Small intestine (tissue), 7 donors: ENCODE measurements around the gene SLC7A6. TPM values are rescaled to one million over a fixed set of nuclear protein-coding genes. Genes with fewer than 3 reads are reported as not detected.

Experiments
- DNase-seq, 2 donors: peaks; one replicate each; pipeline versions ENCODE4 v3.0.0 to v3.0.0-alpha.2; 2013
- FAIRE-seq: peaks from 2 replicates; lab custom pipeline; 2012; peaks lifted over from hg19 to GRCh38; lab: Jason Lieb, UNC
- H3K27ac ChIP-seq, 3 donors: one replicate each; pipeline ENCODE4 v1.5.1; 2013; ENCODE audit warnings: low read length in 2 of 3, mild to moderate bottlenecking in 2 of 3, control low read depth in 1 of 3, inconsistent platforms in 1 of 3, low read depth in 1 of 3, moderate library complexity in 1 of 3
- H3K27me3 ChIP-seq, 3 donors: one replicate each; pipeline ENCODE4 v1.6.1; 2013; ENCODE audit warnings: low read length in 3 of 3, inconsistent platforms in 1 of 3; ENCODE audit not compliant: control insufficient read depth in 3 of 3, insufficient read depth in 3 of 3
- H3K36me3 ChIP-seq, 3 donors: one replicate each; pipeline ENCODE4 v1.6.1; 2013; ENCODE audit warnings: low read length in 3 of 3, inconsistent platforms in 1 of 3, low read depth in 1 of 3, mild to moderate bottlenecking in 1 of 3, moderate library complexity in 1 of 3; ENCODE audit not compliant: control insufficient read depth in 3 of 3, insufficient read depth in 2 of 3
- H3K4me1 ChIP-seq, 3 donors: one replicate each; pipeline ENCODE4 v1.6.1; 2013; ENCODE audit warnings: low read length in 2 of 3, inconsistent platforms in 1 of 3, low read depth in 1 of 3, mild to moderate bottlenecking in 1 of 3, moderate library complexity in 1 of 3; ENCODE audit not compliant: control insufficient read depth in 3 of 3, insufficient read depth in 2 of 3
- H3K4me3 ChIP-seq, 3 donors: one replicate each; pipeline ENCODE4 v1.5.1; 2013; ENCODE audit warnings: low read length in 3 of 3, control low read depth in 1 of 3, inconsistent platforms in 1 of 3, low read depth in 1 of 3, mild to moderate bottlenecking in 1 of 3, moderate library complexity in 1 of 3
- H3K9me3 ChIP-seq, 2 donors: one replicate each; pipeline ENCODE4 v1.6.1; 2013; ENCODE audit warnings: low read depth in 1 of 2, low read length in 1 of 2; ENCODE audit not compliant: control insufficient read depth in 2 of 2, insufficient read depth in 1 of 2
- WGBS, 3 donors: extraction: QIAGEN DNeasy Blood & Tissue Kit; methylation state at CpG; one replicate each; pipeline ENCODE4 v1.1.7; 2013; 5-methylcytosine and 5-hydroxymethylcytosine counted together
- polyA plus RNA-seq, 4 donors: library from polyadenylated mRNA; stranded (reverse) in 3 of 4; unstranded in 1 of 4; fragments of 200-250 nt in 3 of 4; fragments of 120-200 nt in 1 of 4; gene quantifications; one replicate each; pipeline versions ENCODE4 v1.2.1 to v1.2.3, GENCODE V29; 2013
- donor health status: healthy with polysubstance abuse.
- donor health status: control.
- donor health status: control.
- donor health status: Bipolar disorder and iron deficiency.
- donor health status: healthy.

The SLC7A6 gene
- polyA plus RNA-seq, 4 donors, result 2.0 to 8.5 (median 6.7) TPM

- 1 to 2% (median 2%) methylated on average over 53 to 75 of the region's 75 CpGs for WGBS, 3 donors
- H3K36me3 ChIP-seq, result peaks cover 0 to 27% (median 0%) of the 10 kb centered on the region in 3 donors
- H3K27ac ChIP-seq, result peak within 1 kb of the TSS; percentile 8 to 71 (median 47)
- H3K4me1 ChIP-seq, result peaks cover 2 to 32% (median 9%) of the 10 kb centered on the region in 3 donors
- H3K27me3 ChIP-seq, result no peaks in the 10 kb centered on the region
- DNase-seq (peak; percentile 92 to 98), FAIRE-seq (no peak)
- H3K4me3 ChIP-seq, result peak within 1 kb of the TSS; percentile 68 to 84 (median 74)
- no peaks in the 10 kb centered on the region for H3K9me3 ChIP-seq
These were observed 19.1 kb upstream of the SLC7A6 start, which contains the start of gene PLA2G15 for GRCh38 chr16:68244903-68245853. TSS of gene PLA2G15 (plus strand) at chr16:68245373. CDS start at chr16:68245427, 54 bp downstream.

DNA sequence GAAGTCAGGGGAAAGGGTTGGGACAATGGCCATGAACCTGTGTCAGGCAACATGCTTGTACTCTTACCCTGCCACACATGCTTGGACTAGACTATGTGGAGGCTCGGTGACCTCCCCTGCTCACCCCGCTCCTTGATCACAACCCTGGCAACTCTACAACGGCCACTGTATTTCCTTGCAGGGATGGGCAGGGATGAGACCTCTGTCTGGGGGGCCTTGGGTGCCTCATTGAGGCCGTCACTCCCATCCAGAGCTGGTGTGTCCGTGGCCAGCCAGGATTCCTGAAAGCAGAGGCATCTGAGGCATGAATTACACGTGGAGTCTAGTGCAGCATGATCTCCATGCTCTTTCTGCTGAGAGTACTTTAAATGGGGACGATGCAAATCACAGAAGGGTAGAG is 18.2 kb upstream of the SLC7A6 start:
- no peak for DNase-seq
- Histone ChIP-seq H3K4me3 (peak overlapping the region in 2 of 3 donors; percentile 68 to 74), H3K27me3 (no peaks in the 10 kb centered on the region), H3K27ac (peak overlapping the region in 1 of 3 donors; percentile 71), H3K36me3 (peaks cover 0 to 35% (median 0%) of the 10 kb centered on the region in 3 donors), H3K9me3 (no peaks in the 10 kb centered on the region), H3K4me1 (peaks cover 2 to 32% (median 9%) of the 10 kb centered on the region in 3 donors)
- WGBS, 3 donors, result 87 to 90% (median 90%) methylated on average over 7 of the region's 7 CpGs
- FAIRE-seq, result no peak

- H3K4me1 ChIP-seq, result peaks cover 2 to 32% (median 9%) of the 10 kb centered on the region in 3 donors
- no peaks in the 10 kb centered on the region for H3K27me3 ChIP-seq
- no peaks in the 10 kb centered on the region for H3K9me3 ChIP-seq
- FAIRE-seq (no peak), DNase-seq (peak; percentile 59 to 72)
- WGBS, 3 donors, result 77 to 84% (median 78%) methylated on average over 5 of the region's 5 CpGs
- peak overlapping the region in 1 of 3 donors; percentile 68 for H3K4me3 ChIP-seq
- H3K36me3 ChIP-seq, result peaks cover 0 to 40% (median 0%) of the 10 kb centered on the region in 3 donors
- H3K27ac ChIP-seq, result peak overlapping the region in 1 of 3 donors; percentile 71
These were observed 17.7 kb upstream of the SLC7A6 start for GRCh38 chr16:68246666-68247065.

DNA sequence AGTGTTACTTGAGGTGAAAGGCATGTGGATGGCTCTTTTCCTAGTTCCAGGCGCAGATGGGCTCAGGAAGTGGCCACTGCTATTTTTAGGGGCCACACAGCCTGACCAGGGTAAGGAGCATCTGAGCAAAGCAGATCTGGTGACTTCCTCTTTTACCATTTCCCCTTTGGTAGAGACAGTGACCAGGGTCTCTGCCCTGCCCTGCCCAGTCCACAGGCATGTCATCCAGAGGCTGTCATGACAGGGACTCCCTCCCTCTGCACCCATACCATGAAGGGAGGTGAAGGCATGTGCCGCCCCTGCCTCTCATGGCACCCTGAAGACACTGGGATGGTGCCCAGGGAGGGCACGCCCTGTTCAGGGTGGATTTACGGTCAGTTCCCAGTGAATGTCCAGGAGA is 16.9 kb upstream of the SLC7A6 start:
- no peaks in the 10 kb centered on the region for H3K27me3 ChIP-seq
- FAIRE-seq, result no peak
- peak overlapping the region in 1 of 3 donors; percentile 52 for H3K27ac ChIP-seq
- DNase-seq, result no peak
- H3K4me1 ChIP-seq, result peaks cover 2 to 32% (median 9%) of the 10 kb centered on the region in 3 donors
- peaks cover 0 to 47% (median 0%) of the 10 kb centered on the region in 3 donors for H3K36me3 ChIP-seq
- no peaks in the 10 kb centered on the region for H3K9me3 ChIP-seq
- 90 to 95% (median 92%) methylated on average over 4 of the region's 4 CpGs for WGBS, 3 donors
- no peak overlapping the region for H3K4me3 ChIP-seq

DNA sequence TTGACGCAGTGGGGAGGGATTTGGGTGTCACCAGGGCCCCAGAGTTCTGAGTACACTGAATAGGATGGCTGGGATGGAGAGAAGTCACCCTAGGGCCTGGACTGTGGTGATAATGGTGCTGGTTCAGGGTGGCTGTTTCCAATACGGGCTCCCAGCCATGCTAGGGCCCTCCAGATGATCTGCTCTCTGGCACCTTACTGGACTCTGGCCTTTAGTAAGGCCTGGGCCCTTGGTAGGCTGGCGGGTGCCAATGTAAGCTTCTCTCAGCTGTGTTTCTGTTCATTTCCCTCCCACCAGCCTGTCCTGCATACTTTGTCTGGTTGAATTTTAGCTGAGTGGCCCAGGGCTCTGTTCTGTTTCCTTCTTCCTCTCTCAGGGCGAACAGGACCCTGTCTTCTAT is 16.4 kb upstream of the SLC7A6 start:
- 62 to 82% (median 64%) methylated on average over 4 of the region's 4 CpGs for WGBS, 3 donors
- Histone ChIP-seq H3K27ac (no peak overlapping the region), H3K27me3 (no peaks in the 10 kb centered on the region), H3K36me3 (peaks cover 0 to 52% (median 0%) of the 10 kb centered on the region in 3 donors), H3K4me3 (no peak overlapping the region), H3K4me1 (peaks cover 2 to 32% (median 9%) of the 10 kb centered on the region in 3 donors), H3K9me3 (no peaks in the 10 kb centered on the region)
- FAIRE-seq, result no peak
- DNase-seq, result no peak

GRCh38 chr16:68249371-68249770 is 15.0 kb upstream of the SLC7A6 start:
- no peak for FAIRE-seq

DNA sequence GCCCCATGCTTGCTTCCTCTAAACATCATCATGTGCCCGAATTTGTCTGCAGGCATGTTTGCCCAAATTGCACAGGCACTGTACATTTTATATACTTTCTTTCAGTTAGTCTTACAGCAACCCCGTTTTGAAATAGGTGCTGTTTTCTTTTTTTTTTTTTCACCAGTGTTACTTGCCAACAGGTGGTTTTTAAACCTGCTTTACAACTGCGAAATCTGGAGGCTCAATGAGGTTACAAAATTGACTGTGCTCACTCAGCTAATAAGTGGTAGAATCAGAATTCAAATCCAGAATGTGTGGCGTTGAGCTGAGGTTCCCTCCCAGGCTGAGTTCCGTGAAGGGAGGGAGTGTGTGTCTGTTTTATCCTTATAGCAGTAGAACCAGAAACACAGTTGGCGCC is 13.4 kb upstream of the SLC7A6 start:
- Histone ChIP-seq H3K4me1 (peaks cover 0 to 22% (median 7%) of the 10 kb centered on the region in 3 donors), H3K36me3 (peaks cover 0 to 81% (median under 1%) of the 10 kb centered on the region in 3 donors), H3K9me3 (no peaks in the 10 kb centered on the region), H3K27ac (no peak overlapping the region), H3K27me3 (no peaks in the 10 kb centered on the region), H3K4me3 (no peak overlapping the region)
- WGBS, 3 donors, result 86 to 92% (median 91%) methylated on average over 6 of the region's 6 CpGs
- DNase-seq (no peak), FAIRE-seq (no peak)

More at GRCh38 chr16:68249371-68249770, 15.0 kb upstream of the SLC7A6 start:
- Histone ChIP-seq H3K4me1 (peaks cover 1 to 28% (median 9%) of the 10 kb centered on the region in 3 donors), H3K36me3 (peaks cover 0 to 65% (median 0%) of the 10 kb centered on the region in 3 donors), H3K9me3 (no peaks in the 10 kb centered on the region), H3K27ac (no peak overlapping the region), H3K27me3 (no peaks in the 10 kb centered on the region), H3K4me3 (no peak overlapping the region)
- no peak for DNase-seq
- WGBS, 3 donors, result 91 to 95% (median 92%) methylated on average over 4 of the region's 4 CpGs

GRCh38 chr16:68251832-68252231 is 12.5 kb upstream of the SLC7A6 start:
- no peaks in the 10 kb centered on the region for H3K27me3 ChIP-seq
- DNase-seq (no peak), FAIRE-seq (no peak)
- no peak overlapping the region for H3K4me3 ChIP-seq
- H3K9me3 ChIP-seq, result no peaks in the 10 kb centered on the region
- 86 to 93% (median 90%) methylated on average over 5 of the region's 5 CpGs for WGBS, 3 donors
- H3K36me3 ChIP-seq, result peaks cover 0 to 85% (median 2%) of the 10 kb centered on the region in 3 donors
- H3K27ac ChIP-seq, result no peak overlapping the region
- peaks cover 0 to 14% (median 0%) of the 10 kb centered on the region in 3 donors for H3K4me1 ChIP-seq
